ENCODE measurements around the gene TRPC6.

DNA sequence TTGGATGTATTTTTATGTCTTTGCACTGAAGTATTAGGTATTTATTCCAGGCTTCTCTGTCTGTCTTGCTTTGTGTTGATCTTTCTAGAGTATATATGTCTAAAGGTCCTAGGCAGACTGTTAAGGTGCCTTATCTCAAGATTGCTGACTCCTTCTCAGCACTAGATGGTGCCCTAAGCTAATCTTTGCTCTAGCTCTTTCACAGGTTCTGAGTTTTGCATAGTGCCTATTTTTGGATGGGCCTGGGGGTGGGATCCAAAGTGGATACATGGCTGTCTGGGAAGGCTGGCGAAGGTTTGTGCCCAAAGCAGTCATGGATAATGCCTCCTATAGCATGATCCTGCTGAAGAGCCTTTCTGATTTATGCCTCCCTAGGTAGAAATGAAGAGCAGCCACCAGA, 154.9 kb downstream of the TRPC6 start:
- no peak for TF ChIP-seq POLR2A (IDR thresholded peaks at IDR 0.05)
- TF ChIP-seq, protein P1, sequence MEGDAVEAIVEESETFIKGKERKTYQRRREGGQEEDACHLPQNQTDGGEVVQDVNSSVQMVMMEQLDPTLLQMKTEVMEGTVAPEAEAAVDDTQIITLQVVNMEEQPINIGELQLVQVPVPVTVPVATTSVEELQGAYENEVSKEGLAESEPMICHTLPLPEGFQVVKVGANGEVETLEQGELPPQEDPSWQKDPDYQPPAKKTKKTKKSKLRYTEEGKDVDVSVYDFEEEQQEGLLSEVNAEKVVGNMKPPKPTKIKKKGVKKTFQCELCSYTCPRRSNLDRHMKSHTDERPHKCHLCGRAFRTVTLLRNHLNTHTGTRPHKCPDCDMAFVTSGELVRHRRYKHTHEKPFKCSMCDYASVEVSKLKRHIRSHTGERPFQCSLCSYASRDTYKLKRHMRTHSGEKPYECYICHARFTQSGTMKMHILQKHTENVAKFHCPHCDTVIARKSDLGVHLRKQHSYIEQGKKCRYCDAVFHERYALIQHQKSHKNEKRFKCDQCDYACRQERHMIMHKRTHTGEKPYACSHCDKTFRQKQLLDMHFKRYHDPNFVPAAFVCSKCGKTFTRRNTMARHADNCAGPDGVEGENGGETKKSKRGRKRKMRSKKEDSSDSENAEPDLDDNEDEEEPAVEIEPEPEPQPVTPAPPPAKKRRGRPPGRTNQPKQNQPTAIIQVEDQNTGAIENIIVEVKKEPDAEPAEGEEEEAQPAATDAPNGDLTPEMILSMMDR (IDR thresholded peaks at IDR 0.05) = peak in 2 of 4 experiments; percentile 6 to 19
